HK-2 (cell line): ENCODE data around the gene TCOF1.

ENCODE experiments used
- DNase-seq: peaks from one replicate; pipeline ENCODE4 v3.0.0-alpha.2; 2018; ENCODE audit not compliant: unreplicated experiment

The TCOF1 gene

DNA sequence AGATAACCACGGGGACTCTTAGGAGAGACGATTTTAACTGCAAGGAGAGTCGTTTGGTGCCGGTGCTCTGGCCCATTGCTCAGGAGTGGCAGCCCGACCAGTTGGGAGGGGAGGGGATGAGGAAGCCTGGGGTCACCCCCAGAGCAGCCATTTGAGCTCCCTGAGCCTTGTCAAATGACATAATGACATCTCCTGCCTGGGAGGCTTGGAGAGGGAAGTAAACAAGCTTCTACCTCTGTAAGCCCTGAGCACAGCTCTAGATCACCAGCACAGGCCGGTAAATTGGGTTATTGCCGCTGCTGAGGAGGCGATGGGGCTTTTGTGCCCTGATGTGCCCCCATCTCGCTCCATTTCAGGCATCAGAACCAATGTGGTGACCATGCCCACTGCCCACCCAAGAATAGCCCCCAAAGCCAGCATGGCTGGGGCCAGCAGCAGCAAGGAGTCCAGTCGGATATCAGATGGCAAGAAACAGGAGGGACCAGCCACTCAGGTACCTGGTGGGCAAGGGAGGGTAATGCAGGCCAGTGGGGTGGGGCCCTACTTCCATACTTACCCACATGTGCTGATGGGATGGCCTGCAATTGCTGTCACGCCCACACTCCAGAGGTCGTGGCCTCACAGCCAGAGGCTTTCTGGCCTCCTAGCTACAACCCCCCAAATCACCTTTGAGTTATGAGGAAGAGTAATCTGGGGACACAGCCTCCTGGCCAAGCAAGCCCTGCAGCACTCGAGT lies 32.2 kb downstream of the TCOF1 start:
- DNase-seq: no peak

DNA sequence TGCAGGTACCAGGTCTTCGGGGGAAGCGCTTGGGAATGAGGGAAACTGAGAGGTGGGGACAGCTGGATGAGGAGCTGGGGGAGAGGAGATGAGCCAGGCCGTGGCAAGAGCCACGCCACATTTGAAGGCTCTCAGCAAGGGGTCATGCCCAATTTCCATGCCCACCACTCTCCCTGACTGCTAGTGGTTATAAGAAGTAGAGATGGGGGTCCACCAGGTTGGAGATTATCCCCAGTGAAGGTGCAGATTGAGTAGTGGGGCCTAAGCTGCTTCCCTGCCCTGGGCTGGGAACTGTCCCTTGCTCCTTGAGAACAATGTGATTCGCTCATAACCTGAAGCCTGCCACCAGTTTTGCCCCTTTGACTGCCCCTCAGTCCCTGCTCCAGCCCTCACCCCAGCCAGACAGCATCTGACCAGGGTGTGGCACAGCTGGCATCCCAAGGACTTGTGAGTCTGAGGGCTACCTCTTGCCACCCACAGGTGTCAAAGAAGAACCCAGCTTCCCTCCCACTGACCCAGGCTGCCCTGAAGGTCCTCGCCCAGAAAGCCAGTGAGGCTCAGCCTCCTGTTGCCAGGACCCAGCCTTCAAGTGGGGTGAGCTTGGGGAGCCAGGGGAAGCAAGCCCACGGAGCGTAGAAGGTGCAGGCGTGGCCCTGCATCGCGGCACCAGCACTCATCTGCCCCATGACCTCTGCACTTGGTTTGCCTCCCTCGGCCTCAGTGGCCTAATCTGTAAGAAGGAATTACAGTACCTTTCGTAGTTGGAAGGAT lies 33.8 kb downstream of the TCOF1 start:
- no peak for DNase-seq

DNA sequence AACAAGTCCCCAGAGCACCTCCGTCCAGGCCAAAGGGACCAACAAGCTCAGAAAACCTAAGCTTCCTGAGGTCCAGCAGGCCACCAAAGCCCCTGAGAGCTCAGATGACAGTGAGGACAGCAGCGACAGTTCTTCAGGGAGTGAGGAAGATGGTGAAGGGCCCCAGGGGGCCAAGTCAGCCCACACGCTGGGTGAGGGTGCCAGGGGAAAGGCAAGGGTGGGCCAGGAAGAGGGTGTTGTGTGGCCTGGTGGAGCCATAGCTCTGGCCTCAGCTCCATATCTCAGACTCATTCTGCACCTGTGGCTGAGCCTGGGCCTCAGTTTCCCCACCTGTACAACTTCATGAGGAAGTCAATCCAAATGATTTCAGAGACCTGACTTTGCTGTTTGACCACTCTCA lies 34.5 kb downstream of the TCOF1 start:
- no peak for DNase-seq

- DNase-seq: no peak
These were observed 35.2 kb downstream of the TCOF1 start for GRCh38 chr5:150392680-150393079.

DNA sequence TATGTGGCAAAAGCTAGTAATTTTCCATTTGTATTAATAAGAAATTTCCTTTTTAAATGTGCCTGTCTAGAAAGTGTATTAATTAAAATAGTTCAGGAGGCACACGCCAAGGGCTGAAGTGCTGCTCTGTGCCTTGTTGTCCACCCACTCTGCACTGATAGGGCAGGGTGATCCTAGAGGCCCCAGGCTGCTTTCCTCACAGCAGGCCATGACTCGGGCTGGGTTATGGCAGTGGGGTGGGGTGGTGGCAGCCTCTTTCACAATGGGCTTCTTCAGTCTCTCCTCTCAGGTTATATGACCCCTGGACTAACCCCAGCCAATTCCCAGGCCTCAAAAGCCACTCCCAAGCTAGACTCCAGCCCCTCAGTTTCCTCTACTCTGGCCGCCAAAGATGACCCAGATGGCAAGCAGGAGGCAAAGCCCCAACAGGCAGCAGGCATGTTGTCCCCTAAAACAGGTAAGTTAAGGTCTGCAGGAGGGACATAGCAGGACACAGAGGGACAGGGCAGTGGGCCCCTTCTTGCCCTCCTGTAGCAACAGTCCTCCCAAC lies 35.7 kb downstream of the TCOF1 start:
- no peak for DNase-seq

- DNase-seq: no peak
These were observed 36.6 kb downstream of the TCOF1 start for GRCh38 chr5:150394131-150394530.

GRCh38 chr5:150394912-150395687 lies 37.6 kb downstream of the TCOF1 start:
- DNase-seq: no peak

DNA sequence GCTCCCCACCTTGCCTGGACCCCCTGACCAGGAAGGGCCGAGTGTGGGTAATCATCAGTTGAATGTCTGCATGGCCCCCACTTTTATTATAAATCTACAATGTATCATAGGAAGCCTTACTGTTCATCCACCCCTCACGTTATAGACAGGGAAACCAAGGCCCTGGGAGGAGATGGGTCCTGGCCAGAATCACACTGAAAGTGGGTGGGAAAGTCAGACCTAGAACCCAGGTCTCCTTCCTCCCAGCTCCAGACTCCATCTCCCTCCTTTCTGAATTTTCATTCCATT lies 38.1 kb downstream of the TCOF1 start:
- no peak for DNase-seq

- DNase-seq: no peak
These were observed 38.8 kb downstream of the TCOF1 start for GRCh38 chr5:150396267-150396666.

DNA sequence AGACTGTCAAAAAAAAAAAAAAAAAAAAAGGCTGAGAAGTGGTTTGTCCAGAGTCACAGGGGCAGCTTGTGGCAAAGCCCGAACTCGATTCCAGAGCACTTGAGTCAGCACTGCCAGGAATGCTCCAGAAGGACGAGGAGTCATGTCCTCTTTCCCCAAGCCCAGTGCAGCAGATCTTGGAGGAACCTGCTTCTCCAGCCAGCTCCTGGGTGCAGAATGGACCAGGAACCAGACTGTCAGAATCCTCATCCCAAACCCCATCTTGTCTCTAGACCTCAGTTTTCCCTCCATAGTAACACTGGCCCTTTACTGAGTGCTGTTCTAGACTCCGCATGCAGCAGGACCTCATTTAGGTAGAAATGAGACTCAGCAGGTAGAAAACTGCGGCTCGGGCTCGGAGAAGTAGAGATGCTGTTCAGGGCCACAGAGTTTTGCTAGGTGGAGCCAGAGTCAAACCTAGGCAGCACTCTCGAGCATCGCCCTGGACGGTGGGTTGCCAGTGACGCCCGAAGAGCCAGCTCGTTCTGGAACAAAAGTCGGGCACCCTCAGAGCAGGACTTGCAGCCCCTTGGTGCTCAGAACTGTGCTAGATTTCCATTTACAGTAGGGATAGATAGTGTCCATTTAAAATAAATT lies 39.8 kb downstream of the TCOF1 start:
- no peak for DNase-seq

DNA sequence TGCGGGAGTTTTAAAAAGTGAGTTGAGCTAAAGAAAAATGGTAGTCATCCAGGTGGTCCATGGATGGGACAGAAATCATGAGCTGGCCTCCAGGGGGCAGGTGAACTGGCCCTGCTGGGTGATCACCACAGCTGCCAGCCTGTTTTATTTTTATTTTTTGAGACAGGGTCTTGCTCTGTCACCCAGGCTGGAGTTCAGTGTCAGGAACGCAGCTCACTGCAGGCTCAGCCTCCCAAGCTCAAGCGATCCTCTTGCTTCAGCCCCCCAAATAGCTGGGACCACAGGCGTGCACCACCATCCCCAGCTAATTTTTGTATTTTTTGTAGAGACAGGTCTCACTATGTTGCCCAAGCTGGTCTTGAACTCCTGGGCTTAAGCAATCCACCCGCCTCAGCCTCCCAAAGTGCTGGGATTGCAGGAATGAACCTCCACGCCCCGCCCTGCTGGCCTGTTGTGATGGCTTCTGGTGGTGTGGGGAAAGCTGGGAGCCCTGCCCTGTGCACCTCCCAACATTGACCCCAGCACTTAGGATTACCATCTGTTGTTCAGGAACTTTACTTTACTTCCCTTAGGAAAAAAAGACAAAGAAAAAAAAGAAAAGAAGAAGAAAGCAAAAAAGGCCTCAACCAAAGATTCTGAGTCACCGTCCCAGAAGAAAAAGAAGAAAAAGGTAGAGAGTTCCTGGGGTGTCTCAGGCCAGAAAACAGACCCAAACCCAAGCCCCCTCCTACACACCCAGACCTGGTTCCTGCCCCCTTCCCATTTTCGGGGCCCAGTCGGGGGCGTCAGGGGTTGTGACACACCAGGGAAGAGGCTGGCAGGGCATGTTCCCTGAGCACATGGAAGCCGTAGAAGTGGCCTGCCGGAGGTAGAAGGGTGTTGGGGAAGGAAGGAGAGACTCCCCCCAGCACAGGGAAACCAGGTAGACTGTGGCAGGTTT lies 40.6 kb downstream of the TCOF1 start:
- DNase-seq: no peak

- no peak for DNase-seq
These were observed 41.4 kb downstream of the TCOF1 start for GRCh38 chr5:150398722-150399523.

DNA sequence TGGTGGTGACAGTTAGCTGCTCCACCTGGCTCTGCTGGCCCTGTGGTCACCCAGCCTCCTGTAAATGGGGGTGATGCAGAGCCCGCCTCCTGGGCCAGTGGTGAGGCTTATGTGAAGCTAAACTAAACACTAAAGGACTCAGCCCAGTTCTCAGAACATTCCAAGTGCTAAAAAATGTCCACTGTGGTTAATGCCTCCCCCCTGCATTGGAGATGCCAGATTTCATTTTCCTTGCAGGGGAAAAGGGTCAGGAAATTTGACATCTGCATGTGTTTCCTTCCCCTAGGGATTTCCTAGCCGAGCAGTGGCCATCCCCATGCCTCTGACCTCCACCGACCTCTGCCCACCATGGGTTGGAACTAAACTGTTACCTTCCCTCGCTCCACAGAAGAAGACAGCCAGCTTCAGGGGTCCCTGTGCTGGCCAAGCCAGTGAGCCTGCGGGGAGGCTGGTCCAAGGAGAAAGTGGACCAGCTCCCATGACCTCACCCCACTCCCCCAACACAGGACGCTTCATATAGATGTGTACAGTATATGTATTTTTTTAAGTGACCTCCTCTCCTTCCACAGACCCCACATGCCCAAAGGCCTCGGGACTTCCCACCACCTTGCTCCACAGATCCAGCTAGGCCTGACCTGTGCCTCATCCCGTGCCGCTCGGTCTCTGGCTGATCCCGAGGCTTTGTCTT lies 42.2 kb downstream of the TCOF1 start:
- no peak for DNase-seq

- no peak for DNase-seq
These were observed 43.0 kb downstream of the TCOF1 start for GRCh38 chr5:150400316-150401075.

DNA sequence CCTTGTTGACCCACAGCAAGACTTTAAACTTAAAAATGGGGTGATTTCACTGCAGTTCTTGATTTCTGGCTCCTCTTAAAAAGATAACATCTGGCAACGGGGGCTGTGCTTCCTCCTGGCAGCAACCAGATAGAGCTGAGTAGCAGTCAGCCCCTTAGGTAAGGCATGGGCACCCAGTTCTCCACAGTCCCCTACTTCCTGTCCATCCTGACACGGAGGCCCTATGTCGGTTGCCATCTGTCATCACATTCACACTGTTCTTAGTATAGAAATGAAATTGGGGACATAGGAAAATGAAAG lies 43.5 kb downstream of the TCOF1 start:
- DNase-seq: no peak

- no peak for DNase-seq
These were observed 44.1 kb downstream of the TCOF1 start for GRCh38 chr5:150401376-150402228.

DNA sequence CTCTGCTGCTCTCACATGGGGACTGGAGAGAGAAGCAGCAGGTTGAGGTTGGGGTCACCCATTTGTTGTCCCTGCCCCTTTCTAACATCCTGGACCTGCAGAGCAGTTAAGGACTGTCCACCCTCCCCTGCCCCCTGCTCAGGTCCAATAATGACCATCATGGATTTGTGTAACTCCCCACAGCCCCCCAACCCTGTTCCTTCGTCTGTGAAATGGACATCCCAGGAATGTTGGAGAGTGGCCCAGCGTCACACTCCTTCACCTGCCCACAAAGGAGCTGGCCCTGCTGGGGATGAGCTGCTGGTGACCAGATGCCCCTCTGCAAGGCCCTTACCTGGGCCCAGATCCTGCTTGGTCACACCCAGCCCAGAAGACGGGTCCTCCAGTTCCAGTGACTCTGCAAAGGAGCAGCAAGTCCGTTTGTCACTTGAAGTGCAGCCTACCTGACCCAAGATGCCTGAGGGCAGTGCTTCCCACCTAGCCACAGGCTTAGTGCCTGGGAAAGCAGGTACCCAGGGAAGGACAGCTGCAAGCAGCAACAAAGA lies 44.8 kb downstream of the TCOF1 start:
- DNase-seq: no peak

- DNase-seq: no peak
These were observed 45.4 kb downstream of the TCOF1 start for GRCh38 chr5:150402901-150403342.
